Measurements from ENCODE around the gene MTX2. TPM values are rescaled to one million over a fixed set of nuclear protein-coding genes. Genes with fewer than 3 reads are reported as not detected.
"Not testable (repeated sequence)": the region's sequence is repeated elsewhere in the genome, so short reads cannot be mapped to it uniquely, and the experiment has no call there.

Gene MTX2
- total RNA-seq, 2 experiments from 2014 or later, result 27.3 to 30.1 TPM

GRCh38 chr2:176364273-176364977 lies 95.2 kb downstream of the MTX2 start:
- ChIA-PET POLR2A (no interaction called here), CTCF (interaction anchor here (1.2 to 1.8 kb wide), 2 partner anchors 91 to 237 kb away, joined by 3 to 5 read pairs; no protein-coding TSS in a partner anchor)
- no peak overlapping the region for H3K4me3 Mint-ChIP-seq
- no peaks in the 10 kb centered on the region for H3K4me1 Mint-ChIP-seq (ENCODE audit: low read depth)
- no peak overlapping the region for H3K27ac Mint-ChIP-seq
- ATAC-seq (no peak), DNase-seq (no peak)
- H3K36me3 Mint-ChIP-seq (ENCODE audit: low read depth), result no peaks in the 10 kb centered on the region
- peaks cover 7% of the 10 kb centered on the region for H3K27me3 Mint-ChIP-seq
- H3K9me3 Mint-ChIP-seq, result peaks cover 4% of the 10 kb centered on the region
- intact Hi-C loops (cut with micrococcal nuclease), result no loop called here
- TF ChIP-seq, protein P1, sequence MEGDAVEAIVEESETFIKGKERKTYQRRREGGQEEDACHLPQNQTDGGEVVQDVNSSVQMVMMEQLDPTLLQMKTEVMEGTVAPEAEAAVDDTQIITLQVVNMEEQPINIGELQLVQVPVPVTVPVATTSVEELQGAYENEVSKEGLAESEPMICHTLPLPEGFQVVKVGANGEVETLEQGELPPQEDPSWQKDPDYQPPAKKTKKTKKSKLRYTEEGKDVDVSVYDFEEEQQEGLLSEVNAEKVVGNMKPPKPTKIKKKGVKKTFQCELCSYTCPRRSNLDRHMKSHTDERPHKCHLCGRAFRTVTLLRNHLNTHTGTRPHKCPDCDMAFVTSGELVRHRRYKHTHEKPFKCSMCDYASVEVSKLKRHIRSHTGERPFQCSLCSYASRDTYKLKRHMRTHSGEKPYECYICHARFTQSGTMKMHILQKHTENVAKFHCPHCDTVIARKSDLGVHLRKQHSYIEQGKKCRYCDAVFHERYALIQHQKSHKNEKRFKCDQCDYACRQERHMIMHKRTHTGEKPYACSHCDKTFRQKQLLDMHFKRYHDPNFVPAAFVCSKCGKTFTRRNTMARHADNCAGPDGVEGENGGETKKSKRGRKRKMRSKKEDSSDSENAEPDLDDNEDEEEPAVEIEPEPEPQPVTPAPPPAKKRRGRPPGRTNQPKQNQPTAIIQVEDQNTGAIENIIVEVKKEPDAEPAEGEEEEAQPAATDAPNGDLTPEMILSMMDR (IDR thresholded peaks at IDR 0.05), result no peak

- ATAC-seq (no peak), DNase-seq (no peak)
- no peaks in the 10 kb centered on the region for H3K36me3 Mint-ChIP-seq (ENCODE audit: low read depth)
- peaks cover 4% of the 10 kb centered on the region for H3K9me3 Mint-ChIP-seq
- CTCF ChIA-PET, result no interaction called here
- H3K4me1 Mint-ChIP-seq (ENCODE audit: low read depth), result no peaks in the 10 kb centered on the region
- no peak overlapping the region for H3K27ac Mint-ChIP-seq
- H3K27me3 Mint-ChIP-seq, result peaks cover 8% of the 10 kb centered on the region
- intact Hi-C loops (cut with micrococcal nuclease), result no loop called here
- TF ChIP-seq, protein P1 (IDR thresholded peaks at IDR 0.05), result no peak
- no peak overlapping the region for H3K4me3 Mint-ChIP-seq
- POLR2A ChIA-PET, result no interaction called here
Observed at GRCh38 chr2:176368349-176368748, 99.1 kb downstream of the MTX2 start.

DNA sequence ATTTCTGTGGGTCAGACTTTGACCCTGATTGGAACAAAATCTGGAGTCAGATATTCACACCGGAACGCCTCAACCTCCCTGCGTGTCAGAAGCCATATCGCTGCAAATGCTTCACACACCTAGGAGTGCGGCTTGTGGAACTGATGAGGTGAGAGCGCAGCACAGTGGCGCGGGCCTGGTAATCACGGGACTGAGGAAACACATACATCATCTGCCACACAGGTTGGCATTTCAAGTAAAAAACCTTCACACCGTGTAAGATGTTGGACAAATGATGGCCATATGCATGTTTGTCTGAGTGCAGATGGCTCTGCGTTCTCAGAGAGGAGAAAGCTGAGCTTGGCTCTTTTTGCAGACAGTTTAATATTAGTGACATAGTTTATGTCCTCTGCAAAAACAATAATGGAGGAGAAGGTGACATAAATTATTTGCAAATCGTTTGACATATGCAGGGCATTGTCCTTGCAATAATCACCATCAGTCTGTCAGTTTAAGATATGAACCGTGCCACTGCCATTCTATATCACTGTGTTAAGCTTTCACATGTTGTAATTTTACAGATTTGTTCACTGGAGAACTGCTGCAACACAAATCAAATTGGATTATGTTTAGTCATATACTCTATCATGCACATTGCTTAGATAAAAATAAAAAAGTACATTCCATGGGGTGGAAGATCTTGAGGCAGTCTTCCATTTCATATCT lies 101.4 kb downstream of the MTX2 start:
- POLR2A ChIA-PET, result no interaction called here

GRCh38 chr2:176373155-176373554 lies 103.9 kb downstream of the MTX2 start:
- ATAC-seq; CTCF ChIA-PET; H3K4me3 Mint-ChIP-seq; H3K4me1 Mint-ChIP-seq (ENCODE audit: low read depth); H3K9me3 Mint-ChIP-seq; intact Hi-C loops (cut with micrococcal nuclease); H3K27ac Mint-ChIP-seq; POLR2A ChIA-PET; H3K36me3 Mint-ChIP-seq (ENCODE audit: low read depth); DNase-seq: not testable (repeated sequence)
- peaks cover 13% of the 10 kb centered on the region for H3K27me3 Mint-ChIP-seq

More for the DNA sequence above, 101.4 kb downstream of the MTX2 start:
- ATAC-seq (no peak), DNase-seq (no peak)
- H3K4me3 Mint-ChIP-seq, result no peak overlapping the region
- intact Hi-C loops (cut with micrococcal nuclease), result no loop called here
- peaks cover 13% of the 10 kb centered on the region for H3K27me3 Mint-ChIP-seq
- H3K9me3 Mint-ChIP-seq, result peaks cover 4% of the 10 kb centered on the region
- H3K27ac Mint-ChIP-seq, result no peak overlapping the region
- CTCF ChIA-PET, result no interaction called here
- H3K36me3 Mint-ChIP-seq (ENCODE audit: low read depth), result no peaks in the 10 kb centered on the region
- H3K4me1 Mint-ChIP-seq (ENCODE audit: low read depth), result no peaks in the 10 kb centered on the region
- TF ChIP-seq, protein P1 (IDR thresholded peaks at IDR 0.05), result no peak

- CTCF ChIA-PET, result interaction anchor here (2.0 kb wide), 1 partner anchor 77 kb away, joined by 5 read pairs; no protein-coding TSS in a partner anchor
- no peak for ATAC-seq
- Mint-ChIP-seq H3K9me3 (peaks cover 10% of the 10 kb centered on the region), H3K4me3 (no peak overlapping the region), H3K27ac (no peak overlapping the region), H3K27me3 (peaks cover 19% of the 10 kb centered on the region), H3K4me1 (ENCODE audit: low read depth) (no peaks in the 10 kb centered on the region), H3K36me3 (ENCODE audit: low read depth) (peaks cover 2% of the 10 kb centered on the region)
- intact Hi-C loops (cut with micrococcal nuclease), result no loop called here
- POLR2A ChIA-PET, result no interaction called here
- TF ChIP-seq, protein P1 (IDR thresholded peaks at IDR 0.05), result no peak
- no peak for DNase-seq
Observed at GRCh38 chr2:176378323-176378722, 109.1 kb downstream of the MTX2 start.
